Stimulated activated CD8-positive, alpha-beta memory T cell treated with anti-CD3 and anti-CD28 coated beads, Interleukin-4, amount 100 ng/mL, for 1 hour (primary cell): ENCODE measurements around the gene BRCA1.
A peak's percentile ranks its signal among the peaks of the same experiment; 100 is the strongest.
"Not testable (repeated sequence)": the region's sequence is repeated elsewhere in the genome, so short reads cannot be mapped to it uniquely, and the experiment has no call there.

Source experiments
- DNase-seq, 2 donors: peaks; one replicate each; pipeline ENCODE4 v3.0.0-alpha.2; 2020; ENCODE audit warnings: low read depth in 2 of 2, low spot score in 1 of 2

Gene BRCA1

GRCh38 chr17:43006639-43007551 lies 118.3 kb downstream of the BRCA1 start, which contains the start of gene IFI35:
Gene IFI35 (plus strand): TSS chr17:43006784. CDS start chr17:43006948, 164 bp downstream.
- peak; percentile 53 to 77 for DNase-seq

- no peak for DNase-seq
These were observed 121.5 kb downstream of the BRCA1 start for GRCh38 chr17:43003542-43004172.

DNA sequence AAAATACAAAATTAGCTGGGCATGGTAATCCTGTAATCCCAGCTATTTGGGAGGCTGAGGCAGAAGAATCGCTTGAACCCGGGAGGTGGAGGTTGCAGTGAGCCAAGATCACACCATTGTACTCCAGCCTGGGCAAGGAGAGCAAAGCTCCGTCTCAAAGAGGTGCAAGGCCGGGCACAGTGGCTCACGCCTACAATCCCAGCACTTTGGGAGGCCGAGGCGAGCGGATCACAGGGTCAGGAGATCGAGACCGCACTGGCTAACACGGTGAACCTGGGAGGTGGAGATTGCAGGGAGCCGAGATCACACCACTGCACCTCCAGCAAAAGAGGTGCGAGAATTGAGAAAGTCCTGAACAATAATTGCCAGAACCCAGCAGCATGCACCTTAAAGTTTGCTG lies 124.3 kb downstream of the BRCA1 start:
- not testable (repeated sequence) for DNase-seq

GRCh38 chr17:42999003-42999525 lies 126.1 kb downstream of the BRCA1 start:
- no peak for DNase-seq

GRCh38 chr17:42997984-42998938 lies 126.9 kb downstream of the BRCA1 start, which contains the start of gene RPL27:
Gene RPL27 (plus strand): TSS chr17:42998419. CDS start chr17:42998751, 332 bp downstream.
- DNase-seq = peak; percentile 93 to 95

DNA sequence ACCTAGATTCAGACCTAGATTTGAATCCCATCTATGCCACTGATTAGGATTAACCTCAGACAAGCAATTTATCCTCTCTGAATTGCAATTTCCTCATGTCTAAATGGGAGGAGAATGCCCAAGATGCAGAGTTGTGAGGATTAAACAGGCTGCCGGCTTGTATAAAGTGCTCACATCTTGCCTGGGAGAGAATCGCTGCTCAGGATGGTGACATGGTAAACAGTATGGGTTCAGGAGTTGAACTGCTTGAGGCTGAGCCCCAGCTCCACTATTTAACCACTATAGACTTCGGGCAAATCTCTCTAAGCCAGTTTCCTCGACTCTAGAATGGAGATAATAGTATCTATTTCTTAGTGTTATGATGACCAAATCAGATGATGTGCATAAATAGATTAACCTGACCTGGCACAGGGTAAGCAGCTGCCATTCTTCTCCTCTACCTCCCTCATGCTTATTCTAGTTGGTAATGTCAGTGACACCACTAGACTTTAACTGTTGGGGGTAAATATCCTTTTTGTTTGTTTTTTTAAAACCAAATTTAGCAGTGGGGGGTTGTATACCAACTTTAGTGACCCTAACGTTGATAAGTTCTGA lies 127.7 kb downstream of the BRCA1 start:
- no peak for DNase-seq
